GM21515 (cell line): ENCODE results near the gene PHETA1.
"Not testable (repeated sequence)": the region's sequence is repeated elsewhere in the genome, so short reads cannot be mapped to it uniquely, and the experiment has no call there.

Experiments used
- ATAC-seq: cut with Tn5 transposase; IDR thresholded peaks from one replicate; pipeline ENCODE4 v1.9.1; 2021; ENCODE audit not compliant: unreplicated experiment

PHETA1 gene

DNA sequence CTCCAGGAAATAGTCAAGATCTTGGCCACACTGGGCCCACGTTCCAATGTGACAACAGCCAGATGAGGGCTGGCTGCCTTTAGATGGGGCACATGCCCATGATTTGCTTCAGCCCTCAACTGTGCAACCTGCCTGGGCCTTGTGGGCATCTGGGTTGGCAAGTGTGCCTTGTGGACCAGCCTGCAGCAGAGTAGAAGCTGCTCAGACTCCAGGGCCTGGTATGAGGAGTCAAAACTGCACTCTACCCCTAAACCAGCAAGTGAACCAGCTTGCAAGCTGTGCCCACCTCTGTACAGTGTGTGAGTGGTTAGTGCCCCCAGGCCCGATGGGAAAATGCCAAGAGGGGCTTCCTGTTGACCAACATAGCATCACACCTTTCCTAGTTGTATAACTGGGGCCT, 17.9 kb downstream of the PHETA1 start:
- no peak for ATAC-seq

DNA sequence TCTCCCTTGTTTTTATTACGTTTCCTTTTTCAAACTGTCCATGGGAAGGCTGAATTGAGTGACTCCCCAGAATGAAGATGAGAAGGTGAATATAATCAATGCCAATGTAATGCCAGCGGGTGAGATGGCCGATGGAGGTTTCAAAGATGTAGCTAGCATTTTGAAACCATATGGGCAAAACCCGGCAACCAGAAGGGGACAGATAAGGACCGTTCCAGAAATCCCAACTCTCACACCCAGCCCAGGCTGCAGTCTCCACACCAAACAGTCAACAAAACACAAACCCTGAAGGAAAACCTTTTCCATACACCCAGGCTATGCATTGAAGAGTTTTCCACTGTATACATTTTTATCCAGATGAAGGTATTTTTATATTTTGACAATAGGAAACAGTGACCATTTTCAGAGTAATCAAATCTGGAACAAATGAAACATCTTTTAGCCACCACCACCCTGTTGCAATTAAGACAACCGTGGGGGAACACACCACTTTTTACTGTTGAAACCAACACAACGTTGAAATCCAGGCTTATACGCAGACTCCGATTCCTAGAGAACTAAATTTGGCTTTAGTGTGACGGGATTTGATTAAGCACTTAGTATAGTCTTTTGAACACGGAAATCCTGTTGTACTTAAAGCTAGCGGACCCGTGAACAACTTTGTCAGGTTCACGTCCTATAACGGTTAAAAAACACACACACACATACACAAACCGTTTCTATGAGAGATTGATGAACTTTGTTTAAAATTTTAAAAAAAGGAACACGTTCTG, 19.0 kb downstream of the PHETA1 start:
- no peak for ATAC-seq

DNA sequence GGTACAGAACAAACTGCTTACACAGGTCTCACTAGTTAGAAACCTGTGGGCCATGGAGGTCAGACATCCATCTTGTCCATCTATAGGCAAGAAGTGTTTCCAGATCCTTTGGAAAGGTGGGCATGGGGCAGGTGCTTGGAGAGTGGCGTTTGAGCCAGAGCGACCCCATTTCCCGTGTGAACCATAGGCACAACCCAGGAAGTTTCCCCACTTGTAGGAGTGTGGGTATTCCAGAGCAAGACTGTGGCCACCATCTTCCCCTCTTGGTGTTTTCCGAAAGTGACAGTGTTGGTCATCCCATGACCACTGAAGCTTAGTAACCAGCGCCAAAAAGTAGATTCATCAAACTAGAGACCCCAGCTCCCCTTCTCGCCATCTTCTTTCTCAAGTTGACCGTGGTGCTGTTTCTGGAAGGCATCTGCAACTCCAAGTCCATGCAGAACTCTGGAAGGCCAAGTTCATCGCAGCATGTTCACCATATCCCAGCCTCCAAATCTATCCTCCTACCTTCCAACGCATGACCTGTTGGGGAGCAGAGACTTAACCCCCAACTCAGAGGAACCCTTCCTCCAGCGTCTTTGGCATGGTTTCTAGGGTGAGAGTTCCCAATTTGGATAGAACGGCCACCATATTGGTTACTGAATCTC, 19.7 kb downstream of the PHETA1 start:
- ATAC-seq: no peak

DNA sequence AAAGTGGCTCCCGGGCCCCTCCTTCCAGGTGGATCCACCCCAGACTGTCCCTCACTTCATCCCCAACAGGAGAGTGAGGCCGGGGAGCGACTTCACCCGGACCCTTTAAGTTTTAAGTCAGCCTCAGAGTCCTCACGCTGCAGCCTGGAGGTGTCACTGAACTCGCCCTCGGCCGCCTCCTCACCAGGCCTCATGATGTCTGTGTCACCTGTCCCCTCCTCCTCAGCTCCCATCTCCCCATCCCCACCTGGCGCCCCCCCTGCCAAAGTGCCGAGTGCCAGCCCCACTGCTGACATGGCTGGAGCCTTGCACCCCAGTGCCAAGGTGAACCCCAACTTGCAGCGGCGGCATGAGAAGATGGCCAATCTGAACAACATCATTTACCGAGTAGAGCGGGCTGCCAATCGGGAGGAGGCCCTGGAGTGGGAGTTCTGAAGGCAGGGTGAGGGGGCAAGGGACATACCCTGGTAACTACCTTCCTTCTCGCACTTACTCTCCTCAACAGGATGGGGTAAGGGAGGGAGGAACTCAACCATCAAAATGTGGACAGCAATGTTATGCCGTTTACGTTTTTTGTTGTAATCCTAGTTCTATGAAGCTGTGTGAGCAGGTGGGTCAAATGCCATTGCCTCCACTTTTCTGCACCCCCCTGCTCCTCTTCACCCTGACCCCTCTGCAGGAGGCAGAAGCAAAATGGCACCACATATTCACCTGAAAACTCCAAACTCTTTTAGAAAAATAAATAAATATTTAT, 20.8 kb downstream of the PHETA1 start:
- ATAC-seq: no peak

DNA sequence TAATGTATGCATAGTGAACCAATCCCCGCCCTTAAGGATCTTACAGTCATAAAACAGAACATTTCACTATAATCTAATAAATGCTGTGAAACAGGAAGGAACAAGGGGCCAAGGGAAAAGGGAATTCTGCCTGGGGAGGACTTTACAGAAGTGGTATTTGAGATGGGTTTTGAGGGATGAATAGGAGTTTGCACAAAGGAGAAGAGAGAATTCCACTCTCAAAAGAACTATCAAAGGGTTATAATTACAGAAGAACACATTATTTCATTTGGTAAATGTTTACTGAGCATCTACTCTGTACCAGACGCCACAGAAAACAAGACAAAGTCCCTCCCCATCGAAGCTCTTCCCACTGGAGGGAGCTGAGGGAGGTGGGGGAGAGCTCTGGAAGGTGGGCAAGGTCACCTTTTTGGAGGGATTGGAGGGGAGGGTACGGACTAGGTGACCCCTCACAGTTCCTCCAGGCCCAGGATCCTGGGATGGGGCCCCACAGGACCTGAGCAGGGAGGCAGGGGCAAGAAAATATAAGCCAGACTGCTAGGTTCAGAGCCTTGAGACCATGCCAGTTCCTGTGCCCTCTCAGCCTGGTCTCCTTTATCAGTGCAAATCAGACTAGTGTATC, 24.5 kb downstream of the PHETA1 start:
- ATAC-seq: no peak

DNA sequence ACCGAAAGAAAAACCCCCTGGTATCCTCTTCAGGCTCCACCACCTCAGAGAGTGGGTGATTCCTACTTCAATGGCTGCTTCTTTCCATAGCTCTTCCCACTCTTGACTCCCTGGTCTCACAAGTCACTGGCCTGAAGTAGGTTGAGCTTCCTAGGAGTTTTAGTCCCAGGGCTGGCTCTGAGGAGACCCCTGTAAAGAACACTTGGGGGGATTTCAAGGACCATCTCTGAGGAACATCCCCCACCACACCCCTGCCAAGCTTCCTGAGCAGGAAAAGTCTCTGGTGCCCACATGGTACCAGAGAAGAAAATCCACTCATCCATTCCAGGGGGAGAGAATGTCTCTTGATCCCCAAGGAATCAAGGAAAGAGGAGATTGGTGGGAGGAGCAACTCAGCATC, 25.7 kb downstream of the PHETA1 start:
- ATAC-seq: no peak

DNA sequence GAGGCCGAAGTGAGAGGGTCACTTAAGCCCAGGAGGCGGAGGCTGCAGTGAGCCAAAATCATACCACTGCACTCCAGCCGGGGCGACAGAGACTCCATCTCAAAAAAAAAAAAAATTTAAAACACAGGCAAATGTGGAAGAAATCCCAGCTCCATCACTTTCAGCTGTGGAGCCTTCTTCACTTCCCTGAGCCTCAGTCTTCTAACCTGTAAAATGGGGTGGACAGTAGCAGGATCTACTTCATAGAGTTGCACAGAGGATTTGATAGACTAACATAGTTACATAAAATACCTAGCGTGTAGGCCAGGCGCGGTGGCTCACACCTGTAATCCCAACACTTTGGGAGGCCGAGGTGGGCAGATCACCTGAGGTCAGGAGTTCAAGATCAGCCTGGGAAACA, 26.5 kb downstream of the PHETA1 start:
- no peak for ATAC-seq

DNA sequence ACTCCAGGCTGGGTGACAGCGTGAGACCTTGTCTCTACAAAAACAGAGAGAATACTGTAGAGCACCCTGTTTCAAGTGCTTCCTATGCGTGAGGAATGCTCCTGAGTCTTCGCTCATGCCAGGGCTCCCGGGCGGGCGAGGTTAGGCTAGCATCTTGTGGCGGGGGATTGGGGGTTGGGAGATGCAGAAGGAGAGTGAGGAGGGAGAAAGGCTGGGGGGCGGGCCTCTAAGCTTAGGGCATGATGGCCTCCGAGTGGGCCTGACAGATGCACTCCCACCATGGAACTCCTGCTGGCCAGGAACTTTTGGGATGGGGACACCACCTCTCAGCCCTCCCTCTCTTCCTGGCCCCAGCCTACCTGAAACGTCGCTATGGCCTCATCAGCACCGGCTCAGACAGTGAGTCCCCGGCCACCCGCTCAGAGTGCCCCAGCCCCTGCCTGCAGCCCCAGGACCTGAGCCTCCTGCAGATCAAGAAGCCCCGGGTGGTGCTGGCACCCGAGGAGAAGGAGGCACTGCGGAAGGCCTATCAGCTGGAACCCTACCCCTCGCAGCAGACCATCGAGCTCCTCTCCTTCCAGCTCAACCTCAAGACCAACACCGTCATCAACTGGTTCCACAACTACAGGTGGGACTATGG, 27.3 kb downstream of the PHETA1 start:
- ATAC-seq: no peak

DNA sequence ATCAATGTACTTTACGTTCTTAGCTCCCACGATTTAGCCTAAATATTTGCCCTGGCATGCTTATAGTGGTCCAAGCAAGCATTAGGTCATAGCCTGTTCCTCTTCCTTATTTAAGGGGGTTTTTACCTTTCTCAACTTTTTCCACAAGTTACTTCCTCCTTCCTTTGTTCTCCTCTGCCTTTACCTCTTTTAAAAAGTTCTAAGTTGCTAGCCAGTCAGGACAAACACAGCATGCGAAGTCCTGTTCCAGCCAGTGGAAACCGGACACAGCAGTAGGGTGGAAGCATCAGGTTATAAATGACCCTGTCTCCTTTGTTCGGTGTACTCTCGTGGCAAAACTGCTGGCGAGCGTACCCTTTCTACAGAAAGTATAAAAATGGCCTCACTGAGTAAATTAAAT, 28.2 kb downstream of the PHETA1 start:
- not testable (repeated sequence) for ATAC-seq

DNA sequence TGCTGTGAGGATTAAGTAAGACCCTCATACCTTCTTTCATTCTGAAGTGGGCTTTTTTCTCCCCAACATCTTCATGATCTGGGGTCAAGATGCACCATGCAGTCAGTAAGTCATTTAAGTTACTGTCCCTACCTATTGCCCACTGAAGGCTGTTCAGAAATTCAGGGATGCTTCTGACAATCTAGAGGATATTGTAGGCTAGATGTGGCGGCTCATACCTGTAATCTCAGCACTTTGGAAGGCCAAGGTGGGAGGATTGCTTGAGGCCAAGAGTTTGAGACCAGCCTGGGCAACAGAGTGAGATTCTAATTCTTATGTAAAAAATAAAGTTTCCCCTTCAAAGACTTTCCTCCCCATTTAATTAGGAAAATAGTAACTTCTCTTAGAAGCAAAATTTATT, 28.7 kb downstream of the PHETA1 start:
- ATAC-seq: no peak

DNA sequence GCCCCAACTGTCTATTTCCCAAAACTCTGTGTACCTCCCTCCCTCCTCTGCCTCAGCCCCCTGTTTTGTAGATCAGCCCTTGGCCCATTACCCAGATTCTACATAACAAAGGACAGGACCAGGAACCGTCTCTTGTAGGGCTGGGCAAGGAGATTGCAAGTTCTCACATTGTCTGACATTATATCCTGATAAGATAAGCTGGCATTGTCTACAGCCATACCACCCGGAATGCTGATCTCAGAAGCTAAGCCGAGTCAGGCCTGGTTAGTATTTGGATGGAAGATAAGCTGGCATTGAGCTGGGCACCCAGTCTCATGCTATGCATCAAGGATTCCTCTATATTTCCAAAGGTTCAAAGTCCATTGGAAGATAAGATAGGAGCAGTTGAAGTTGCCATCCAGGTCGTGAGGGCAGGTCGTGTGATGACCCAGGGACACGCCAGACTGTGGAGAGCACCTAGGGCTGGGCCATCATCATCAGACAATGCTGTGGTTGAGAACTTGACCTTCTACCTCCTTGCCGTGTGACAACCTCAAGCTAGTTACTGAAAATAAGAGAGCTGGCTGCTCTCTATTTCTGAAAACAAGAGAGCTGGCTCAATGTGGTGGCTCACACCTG, 29.5 kb downstream of the PHETA1 start:
- no peak for ATAC-seq

DNA sequence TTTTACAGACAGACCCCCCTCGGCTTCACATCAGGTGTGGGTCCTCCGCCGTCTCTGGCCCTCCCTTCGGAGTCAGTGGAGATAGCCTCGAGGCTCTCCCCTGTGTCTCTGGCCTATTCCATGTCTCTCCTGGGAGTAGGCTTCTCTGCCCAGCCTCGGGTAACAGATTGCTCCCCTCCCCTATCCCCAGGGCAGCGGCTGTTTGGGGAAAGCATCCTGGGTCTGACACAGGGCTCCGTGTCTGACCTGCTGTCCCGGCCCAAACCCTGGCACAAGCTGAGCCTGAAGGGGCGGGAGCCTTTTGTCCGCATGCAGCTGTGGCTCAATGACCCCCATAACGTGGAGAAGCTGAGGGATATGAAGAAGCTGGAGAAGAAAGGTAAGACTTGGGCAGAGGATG, 30.8 kb downstream of the PHETA1 start:
- no peak for ATAC-seq

DNA sequence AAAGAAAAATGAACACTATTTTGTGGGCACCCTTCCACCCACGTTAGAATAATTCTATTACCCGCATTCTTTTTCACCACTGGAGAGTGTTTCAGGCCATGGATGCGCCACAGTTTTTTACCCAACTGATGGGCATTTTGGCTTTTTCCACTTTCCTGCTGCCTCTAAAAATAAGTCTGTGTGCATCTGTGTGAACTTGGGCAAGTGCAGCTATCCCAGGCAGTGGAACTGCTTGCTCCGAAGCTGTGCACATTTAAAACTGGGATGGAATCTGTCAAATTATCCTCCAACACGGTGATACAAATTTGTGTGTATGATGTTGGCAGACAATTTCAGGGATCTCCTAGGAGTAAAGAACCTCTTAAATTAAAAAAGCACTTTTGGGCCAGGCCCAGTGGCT, 31.5 kb downstream of the PHETA1 start:
- ATAC-seq: no peak

DNA sequence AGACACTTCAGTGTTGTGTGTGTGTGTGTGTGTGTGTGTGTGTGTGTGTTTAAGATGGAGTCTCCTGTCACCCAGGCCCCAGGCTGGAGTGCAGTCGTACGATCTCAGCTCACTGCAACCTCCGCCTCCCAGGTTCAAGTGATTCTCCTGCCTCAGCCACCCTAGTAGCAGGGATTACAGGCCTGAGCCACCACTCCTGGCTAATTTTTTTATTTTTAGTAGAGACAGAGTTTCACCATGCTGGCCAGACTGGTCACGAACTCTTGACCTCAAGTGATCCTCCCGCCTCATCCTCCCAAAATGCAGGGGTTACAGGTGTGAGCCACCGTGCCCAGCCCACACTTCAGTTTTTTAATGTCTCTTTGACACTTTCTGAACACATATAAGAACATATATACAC, 32.5 kb downstream of the PHETA1 start:
- ATAC-seq: not testable (repeated sequence)

DNA sequence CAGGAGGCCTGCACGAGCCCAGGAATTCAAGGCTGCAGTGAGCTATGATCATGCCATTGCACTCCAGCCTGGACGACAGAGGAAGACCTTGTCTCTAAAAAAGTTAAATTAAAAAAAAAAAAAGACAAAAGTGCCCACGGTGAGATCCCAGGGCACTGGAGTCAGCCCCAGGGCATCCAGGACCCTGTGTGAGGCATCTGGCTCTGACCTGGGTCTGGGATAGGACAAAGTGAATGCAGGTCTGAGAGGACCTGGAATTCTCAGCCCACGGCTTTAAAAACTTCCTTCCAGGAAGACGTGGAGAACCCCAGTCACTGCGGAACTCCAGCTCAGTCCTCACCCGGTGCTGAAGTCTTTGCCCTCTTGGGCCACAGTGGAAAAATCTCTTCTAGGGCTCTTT, 33.1 kb downstream of the PHETA1 start:
- ATAC-seq: no peak

DNA sequence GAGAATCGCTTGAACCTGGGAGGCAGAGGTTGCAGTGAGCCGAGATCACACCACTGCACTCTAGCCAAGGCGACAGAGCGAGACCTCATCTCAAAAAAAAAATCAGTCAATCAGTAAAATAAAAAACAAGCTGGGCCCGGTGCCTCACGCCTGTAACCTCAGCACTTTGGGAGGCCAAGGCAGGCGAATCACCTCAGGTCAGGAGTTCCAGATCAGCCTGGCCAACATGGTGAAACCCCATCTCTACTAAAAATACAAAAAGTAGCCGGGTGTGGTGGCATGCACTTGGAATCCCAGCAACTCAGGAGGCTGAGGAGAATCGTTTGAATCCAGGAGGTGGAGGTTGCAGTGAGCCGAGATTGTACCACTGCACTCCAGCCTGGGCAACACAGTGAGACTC, 33.6 kb downstream of the PHETA1 start:
- ATAC-seq: not testable (repeated sequence)

DNA sequence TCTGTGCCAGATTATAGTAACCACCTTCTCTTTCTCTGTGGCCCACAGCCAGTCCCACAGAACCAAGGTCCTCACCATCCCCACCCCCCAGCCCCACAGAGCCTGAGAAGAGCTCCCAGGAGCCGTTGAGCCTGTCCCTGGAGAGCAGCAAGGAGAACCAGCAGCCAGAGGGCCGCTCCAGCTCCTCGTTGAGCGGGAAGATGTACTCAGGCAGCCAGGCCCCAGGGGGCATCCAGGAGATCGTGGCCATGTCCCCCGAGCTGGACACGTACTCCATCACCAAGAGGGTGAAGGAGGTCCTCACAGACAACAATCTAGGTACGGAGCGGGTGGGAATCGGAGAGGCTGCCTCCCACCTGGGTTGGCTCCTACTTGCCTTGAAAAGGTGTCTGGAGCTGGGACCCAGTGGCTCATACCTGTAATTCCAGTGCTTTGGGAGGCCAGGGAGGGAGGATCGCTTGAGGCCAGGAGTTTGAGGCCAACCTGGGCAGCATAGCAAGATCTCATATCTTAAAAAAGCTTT, 34.4 kb downstream of the PHETA1 start:
- ATAC-seq: no peak

DNA sequence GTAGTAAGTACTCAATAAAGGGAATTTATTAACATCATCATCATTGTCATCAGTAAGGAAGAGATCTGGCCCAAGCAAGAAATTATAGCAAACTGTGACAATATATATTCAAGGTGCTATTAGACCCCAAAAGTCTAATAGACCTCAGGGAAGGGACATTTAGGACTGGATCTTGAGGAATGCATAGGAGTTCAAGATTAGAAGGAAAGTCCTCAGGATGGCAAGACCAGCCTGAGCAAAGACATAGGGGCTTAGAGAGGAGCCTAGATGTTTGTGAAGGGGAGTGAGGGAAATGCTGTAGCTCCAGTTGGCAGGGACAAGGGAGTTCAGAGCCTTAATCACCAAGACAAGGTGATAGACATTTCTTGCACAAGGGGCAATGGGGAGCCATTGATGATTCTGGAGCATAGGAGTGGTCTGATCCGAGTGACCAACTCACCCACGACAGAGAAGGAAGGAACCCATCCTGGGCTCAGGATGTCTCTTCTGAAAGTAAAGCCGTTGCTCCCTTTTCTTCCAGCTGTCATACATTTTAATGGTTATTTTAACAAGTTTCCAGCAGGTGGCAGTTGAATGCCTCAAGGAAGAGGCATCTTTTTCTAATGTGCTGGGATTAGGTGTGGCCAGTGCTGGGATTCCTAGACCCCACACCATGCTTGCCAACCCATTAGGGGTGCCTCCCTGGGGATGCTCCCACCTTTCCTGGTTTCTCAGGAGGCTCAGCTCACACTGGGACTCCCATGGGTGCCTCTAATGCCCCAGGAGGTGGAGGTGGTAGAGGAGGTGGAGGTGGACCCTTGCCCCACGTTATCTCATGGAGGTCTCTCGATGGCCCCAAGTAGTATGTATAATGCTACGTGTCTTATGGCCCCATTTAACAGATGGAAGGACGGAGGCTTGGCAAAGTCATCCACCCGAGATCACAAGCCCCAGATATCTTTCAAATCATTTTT, 37.8 kb downstream of the PHETA1 start:
- ATAC-seq: no peak

DNA sequence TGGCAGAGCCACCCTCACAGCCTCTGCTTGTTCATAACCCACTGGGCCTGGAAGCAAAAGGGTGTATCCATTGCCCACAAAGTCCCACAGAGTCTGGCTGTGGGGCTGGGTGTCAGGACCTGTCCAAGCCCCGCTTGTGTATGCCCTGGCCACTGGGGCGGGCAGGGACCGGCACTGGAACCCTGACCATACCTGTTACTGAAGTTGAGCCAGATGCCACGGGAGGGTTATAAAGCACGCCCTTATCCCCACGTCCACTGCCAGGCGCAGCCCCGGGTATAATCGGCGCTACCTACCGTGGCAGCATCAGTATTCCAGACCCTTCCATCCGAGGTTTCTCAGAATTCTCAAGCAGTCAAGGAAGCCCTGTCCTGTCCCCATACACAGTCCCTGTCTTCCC, 40.8 kb downstream of the PHETA1 start:
- ATAC-seq: no peak
